Measurements from ENCODE around the gene SNX33. TPM values are rescaled to one million over a fixed set of nuclear protein-coding genes. Genes with fewer than 3 reads are reported as not detected.
A peak's percentile ranks its signal among the peaks of the same experiment; 100 is the strongest.

SNX33 gene
- total and polyA plus RNA-seq, 2 of the 13 experiments (the other 11 are each of a cell fraction or from before 2014, with no cell fraction given), result 11.0 to 11.6 TPM

DNA sequence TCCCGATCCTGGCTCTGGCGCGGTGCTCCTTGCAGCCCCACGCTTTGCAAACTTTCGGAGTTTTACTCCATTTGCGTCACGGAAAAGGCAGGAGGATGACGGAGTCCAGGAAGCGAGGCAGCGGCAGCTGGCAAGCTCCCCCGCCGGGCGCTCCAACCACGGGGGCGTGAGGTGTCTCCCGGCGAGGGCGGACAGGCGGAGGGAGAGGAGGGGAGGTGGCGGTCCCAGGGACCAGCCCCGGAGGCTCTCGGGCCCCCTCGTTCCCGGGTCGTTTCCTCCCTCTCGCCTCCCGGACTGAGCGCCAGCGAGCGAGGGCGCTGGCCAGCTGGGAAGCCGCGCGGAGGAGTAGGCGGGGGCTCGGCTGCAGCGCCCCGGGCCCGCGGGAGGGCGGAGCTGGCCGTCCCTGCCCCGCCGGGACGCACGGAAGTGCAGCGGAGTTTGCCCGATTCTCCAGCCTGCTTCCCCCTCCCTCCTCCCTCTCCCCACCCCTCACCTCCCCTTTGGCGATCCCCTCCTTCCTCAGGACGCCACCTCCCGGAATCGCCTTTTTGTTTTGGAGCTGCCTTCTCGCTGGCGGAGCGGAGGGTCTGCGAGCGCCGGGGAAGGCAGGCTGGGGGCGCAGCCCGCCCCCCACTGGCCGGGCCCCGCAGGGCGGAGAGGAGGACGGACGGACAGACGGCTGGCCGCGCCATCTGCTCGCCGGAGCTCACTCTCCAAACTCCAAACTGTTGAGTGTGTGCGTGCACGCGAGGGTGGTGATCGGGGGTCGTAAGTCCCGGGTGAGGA is at the start of gene SNX33 (continued):
- TF ChIP-seq, protein P1, sequence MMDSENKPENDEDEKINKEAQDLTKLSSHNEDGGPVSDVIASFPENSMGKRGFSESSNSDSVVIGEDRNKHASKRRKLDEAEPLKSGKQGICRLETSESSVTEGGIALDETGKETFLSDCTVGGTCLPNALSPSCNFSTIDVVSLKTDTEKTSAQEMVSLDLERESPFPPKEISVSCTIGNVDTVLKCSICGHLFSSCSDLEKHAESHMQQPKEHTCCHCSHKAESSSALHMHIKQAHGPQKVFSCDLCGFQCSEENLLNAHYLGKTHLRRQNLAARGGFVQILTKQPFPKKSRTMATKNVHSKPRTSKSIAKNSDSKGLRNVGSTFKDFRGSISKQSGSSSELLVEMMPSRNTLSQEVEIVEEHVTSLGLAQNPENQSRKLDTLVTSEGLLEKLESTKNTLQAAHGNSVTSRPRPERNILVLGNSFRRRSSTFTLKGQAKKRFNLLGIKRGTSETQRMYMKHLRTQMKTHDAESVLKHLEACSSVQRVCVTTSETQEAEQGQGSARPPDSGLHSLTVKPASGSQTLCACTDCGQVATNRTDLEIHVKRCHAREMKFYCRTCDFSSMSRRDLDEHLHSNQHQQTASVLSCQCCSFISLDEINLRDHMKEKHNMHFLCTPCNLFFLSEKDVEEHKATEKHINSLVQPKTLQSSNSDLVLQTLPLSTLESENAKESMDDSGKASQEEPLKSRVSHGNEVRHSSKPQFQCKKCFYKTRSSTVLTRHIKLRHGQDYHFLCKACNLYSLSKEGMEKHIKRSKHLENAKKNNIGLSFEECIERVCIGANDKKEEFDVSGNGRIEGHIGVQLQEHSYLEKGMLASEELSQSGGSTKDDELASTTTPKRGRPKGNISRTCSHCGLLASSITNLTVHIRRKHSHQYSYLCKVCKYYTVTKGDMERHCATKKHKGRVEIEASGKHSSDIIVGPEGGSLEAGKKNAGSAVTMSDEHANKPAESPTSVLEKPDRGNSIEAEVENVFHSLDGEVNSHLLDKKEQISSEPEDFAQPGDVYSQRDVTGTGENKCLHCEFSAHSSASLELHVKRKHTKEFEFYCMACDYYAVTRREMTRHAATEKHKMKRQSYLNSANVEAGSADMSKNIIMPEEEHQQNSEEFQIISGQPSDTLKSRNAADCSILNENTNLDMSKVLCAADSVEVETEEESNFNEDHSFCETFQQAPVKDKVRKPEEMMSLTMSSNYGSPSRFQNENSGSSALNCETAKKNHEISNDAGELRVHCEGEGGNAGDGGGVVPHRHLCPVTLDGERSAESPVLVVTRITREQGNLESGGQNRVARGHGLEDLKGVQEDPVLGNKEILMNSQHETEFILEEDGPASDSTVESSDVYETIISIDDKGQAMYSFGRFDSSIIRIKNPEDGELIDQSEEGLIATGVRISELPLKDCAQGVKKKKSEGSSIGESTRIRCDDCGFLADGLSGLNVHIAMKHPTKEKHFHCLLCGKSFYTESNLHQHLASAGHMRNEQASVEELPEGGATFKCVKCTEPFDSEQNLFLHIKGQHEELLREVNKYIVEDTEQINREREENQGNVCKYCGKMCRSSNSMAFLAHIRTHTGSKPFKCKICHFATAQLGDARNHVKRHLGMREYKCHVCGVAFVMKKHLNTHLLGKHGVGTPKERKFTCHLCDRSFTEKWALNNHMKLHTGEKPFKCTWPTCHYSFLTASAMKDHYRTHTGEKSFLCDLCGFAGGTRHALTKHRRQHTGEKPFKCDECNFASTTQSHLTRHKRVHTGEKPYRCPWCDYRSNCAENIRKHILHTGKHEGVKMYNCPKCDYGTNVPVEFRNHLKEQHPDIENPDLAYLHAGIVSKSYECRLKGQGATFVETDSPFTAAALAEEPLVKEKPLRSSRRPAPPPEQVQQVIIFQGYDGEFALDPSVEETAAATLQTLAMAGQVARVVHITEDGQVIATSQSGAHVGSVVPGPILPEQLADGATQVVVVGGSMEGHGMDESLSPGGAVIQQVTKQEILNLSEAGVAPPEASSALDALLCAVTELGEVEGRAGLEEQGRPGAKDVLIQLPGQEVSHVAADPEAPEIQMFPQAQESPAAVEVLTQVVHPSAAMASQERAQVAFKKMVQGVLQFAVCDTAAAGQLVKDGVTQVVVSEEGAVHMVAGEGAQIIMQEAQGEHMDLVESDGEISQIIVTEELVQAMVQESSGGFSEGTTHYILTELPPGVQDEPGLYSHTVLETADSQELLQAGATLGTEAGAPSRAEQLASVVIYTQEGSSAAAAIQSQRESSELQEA (CRISPR knock-in tag; IDR thresholded peaks at IDR 0.05; ENCODE audit: not compliant biosample characterization), result peak; percentile 12
- TF ChIP-seq TBX2 (CRISPR knock-in tag; IDR thresholded peaks at IDR 0.05; ENCODE audit: borderline replicate concordance) (peak; percentile 38), MEIS1 (CRISPR knock-in tag; IDR thresholded peaks at IDR 0.05; ENCODE audit: borderline replicate concordance) (no peak), HHEX (CRISPR knock-in tag; IDR thresholded peaks at IDR 0.05) (no peak)
- TF ChIP-seq, protein P2, sequence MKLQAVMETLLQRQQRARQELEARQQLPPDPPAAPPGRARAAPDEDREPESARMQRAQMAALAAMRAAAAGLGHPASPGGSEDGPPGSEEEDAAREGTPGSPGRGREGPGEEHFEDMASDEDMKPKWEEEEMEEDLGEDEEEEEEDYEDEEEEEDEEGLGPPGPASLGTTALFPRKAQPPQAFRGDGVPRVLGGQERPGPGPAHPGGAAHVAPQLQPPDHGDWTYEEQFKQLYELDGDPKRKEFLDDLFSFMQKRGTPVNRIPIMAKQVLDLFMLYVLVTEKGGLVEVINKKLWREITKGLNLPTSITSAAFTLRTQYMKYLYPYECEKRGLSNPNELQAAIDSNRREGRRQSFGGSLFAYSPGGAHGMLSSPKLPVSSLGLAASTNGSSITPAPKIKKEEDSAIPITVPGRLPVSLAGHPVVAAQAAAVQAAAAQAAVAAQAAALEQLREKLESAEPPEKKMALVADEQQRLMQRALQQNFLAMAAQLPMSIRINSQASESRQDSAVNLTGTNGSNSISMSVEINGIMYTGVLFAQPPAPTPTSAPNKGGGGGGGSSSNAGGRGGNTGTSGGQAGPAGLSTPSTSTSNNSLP (IDR thresholded peaks at IDR 0.05; ENCODE audit: low read depth, low read length), result no peak
- TF ChIP-seq, protein P3, sequence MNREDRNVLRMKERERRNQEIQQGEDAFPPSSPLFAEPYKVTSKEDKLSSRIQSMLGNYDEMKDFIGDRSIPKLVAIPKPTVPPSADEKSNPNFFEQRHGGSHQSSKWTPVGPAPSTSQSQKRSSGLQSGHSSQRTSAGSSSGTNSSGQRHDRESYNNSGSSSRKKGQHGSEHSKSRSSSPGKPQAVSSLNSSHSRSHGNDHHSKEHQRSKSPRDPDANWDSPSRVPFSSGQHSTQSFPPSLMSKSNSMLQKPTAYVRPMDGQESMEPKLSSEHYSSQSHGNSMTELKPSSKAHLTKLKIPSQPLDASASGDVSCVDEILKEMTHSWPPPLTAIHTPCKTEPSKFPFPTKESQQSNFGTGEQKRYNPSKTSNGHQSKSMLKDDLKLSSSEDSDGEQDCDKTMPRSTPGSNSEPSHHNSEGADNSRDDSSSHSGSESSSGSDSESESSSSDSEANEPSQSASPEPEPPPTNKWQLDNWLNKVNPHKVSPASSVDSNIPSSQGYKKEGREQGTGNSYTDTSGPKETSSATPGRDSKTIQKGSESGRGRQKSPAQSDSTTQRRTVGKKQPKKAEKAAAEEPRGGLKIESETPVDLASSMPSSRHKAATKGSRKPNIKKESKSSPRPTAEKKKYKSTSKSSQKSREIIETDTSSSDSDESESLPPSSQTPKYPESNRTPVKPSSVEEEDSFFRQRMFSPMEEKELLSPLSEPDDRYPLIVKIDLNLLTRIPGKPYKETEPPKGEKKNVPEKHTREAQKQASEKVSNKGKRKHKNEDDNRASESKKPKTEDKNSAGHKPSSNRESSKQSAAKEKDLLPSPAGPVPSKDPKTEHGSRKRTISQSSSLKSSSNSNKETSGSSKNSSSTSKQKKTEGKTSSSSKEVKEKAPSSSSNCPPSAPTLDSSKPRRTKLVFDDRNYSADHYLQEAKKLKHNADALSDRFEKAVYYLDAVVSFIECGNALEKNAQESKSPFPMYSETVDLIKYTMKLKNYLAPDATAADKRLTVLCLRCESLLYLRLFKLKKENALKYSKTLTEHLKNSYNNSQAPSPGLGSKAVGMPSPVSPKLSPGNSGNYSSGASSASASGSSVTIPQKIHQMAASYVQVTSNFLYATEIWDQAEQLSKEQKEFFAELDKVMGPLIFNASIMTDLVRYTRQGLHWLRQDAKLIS (CRISPR knock-in tag; IDR thresholded peaks at IDR 0.05), result no peak
- TF ChIP-seq, protein P4, sequence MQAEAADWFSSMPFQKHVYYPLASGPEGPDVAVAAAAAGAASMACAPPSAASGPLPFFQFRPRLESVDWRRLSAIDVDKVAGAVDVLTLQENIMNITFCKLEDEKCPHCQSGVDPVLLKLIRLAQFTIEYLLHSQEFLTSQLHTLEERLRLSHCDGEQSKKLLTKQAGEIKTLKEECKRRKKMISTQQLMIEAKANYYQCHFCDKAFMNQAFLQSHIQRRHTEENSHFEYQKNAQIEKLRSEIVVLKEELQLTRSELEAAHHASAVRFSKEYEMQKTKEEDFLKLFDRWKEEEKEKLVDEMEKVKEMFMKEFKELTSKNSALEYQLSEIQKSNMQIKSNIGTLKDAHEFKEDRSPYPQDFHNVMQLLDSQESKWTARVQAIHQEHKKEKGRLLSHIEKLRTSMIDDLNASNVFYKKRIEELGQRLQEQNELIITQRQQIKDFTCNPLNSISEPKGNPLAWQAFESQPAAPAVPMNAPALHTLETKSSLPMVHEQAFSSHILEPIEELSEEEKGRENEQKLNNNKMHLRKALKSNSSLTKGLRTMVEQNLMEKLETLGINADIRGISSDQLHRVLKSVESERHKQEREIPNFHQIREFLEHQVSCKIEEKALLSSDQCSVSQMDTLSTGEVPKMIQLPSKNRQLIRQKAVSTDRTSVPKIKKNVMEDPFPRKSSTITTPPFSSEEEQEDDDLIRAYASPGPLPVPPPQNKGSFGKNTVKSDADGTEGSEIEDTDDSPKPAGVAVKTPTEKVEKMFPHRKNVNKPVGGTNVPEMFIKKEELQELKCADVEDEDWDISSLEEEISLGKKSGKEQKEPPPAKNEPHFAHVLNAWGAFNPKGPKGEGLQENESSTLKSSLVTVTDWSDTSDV (CRISPR knock-in tag; IDR thresholded peaks at IDR 0.05), result no peak
